DMS 273 treated with DMSO at 0.1 percent for 48 hours (cell line): ENCODE measurements around the gene DNAJC27.

Source experiments
- DNase-seq: peaks from one replicate; lab custom pipeline; 2025; lab: John Stamatoyannopoulos, UW

Gene DNAJC27

DNA sequence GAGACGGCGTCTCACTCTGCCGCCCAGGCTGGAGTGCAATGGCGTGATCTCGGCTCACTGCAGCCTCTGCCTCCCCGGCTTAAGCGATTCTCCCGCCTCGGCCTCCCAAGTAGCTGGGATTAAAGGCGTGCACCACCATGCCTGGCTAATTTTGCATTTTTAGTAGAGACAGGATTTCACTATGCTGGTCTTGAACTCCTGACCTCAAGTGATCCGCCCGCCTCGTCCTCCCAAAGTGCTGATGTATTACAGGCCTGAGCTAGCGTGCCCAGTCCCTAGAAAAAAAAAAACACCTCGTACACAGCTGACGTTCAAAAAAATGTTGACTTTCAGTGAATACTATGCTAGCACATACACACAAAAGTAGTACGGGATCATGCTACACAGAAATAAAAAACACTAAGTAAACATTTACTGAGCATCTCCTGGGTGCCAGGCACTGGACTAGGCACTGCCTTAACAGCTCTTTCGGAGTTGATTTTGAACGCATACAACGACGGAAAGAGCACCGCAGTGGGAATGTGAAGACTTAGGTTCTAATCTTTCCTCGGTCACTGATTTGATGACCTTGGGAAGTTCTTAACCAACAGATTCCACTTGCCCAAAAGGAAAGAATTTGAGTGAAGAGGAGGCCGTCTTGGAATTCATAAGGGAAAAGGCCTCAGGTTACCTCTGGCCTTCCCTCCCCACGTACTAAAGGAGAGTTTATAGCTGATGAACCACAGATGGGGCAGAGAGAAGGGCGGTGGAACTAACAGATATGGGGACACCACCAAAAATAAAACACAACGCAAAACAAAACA is 1.1 kb downstream of the DNAJC27 start:
- no peak for DNase-seq

DNA sequence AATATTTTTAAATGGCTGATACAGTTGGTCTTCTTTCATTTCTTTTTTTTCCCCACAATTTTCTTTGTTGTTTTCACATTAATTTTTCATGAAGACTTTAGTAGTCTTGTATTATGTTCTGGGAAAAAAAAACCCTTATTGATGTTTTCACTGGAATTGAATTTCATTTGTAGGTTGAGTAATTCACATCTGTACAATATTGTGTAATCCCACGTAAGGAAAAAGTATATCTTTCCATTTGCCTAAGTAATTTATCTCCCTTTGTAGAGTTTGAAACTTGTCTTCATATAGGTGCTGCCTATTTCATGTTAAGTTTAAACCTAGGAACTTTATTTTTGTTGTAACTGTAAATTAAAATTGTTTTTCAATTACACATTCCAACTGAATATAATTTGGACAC is 2.0 kb downstream of the DNAJC27 start:
- no peak for DNase-seq

DNA sequence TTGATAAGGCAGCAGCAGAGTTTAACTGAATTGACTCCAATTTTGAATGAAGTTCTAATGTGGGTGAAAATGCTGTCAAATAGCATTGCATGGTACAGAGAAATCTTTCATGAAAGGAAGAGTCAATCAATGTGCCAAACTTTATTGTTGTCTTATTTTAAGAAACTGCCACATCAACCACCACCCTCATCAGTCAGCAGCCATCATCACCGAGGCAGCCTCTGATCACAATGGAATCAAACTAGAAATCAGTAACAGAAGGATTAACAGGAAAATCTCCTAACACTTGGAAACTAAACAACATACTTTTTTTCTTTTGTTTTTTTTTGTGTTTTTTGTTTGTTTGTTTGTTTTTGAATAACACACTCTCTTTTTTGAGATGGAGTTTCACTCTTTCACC is 9.9 kb downstream of the DNAJC27 start:
- DNase-seq, result no peak

DNA sequence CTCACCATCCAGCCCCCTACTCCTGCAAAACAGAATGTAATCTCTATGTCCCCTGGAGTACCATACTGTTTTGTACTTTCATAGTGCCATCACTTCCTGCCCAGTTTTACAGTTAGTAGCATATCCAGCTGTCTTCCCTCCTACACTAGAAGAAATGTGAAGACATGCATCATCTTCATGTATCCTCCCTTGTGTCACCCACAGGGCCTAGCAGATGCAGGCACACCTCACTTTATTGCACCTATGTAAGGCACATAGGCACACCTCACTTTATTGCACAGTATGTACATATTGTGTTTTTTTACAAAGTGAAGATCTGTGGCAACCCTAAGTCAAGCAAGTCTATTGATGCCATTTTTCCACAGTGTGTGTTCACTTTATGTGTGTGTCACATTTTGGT is 12.0 kb downstream of the DNAJC27 start:
- DNase-seq, result no peak

DNA sequence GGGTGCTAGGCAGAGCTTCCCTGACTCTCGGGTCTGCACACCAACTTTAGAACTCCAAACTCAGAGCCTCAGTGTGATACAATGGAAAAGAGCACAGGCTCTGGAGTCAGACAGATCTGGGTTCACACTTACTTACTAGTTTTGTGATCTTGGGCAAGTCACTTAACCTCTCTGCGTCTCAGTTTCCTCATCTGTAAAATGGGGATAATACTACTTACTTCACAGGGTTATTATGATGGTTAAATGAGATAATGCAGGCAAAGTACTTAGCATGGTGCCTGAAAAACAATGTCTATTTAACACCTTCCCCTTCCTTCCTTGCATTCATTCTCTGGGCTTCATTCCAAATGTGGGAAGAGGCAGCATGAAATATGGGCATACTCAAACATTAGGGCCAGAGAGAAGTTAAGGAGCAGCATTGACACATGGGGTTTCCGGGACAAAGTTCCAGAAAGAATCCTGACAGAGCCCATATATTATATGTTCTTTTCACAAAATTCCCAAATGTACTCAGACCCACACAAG is 13.3 kb downstream of the DNAJC27 start:
- DNase-seq, result no peak

DNA sequence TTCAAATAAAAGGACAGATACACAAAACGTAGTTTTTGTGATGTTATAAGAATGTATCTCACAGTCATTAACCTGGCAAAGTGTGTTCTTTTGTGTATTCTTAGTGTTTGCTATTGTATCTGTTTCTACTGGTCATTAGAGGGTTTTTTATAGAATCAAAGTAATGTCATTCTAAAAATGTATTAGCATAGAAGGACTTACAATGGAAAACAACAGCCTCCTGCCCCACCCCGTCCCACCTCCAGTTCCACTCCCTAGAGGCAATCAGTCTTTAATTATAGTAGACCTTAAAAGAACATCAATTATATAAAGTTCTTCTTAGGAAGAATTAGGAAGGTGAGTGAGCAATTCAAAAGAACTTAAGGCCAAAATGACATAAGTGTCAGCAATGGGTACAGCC is 13.8 kb downstream of the DNAJC27 start:
- DNase-seq, result no peak

DNA sequence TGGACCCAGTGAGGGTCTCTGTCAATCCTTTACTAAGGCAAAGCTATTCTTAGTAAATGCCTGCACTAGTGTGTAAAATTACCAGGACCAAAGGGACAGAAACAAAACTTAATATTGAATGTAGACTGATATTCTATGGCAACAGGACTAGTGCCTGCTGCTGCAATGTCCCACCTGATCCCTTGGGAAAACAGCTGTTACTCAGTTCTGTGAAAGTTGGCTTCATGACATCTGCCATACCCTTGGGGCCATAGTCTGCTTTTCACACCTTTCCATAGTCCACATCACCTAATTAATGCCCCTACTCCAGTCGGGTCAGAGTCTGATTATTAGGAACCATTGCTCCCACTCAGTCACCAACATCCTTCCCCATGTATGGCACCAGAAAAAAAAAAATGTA is 14.5 kb downstream of the DNAJC27 start:
- DNase-seq, result no peak

DNA sequence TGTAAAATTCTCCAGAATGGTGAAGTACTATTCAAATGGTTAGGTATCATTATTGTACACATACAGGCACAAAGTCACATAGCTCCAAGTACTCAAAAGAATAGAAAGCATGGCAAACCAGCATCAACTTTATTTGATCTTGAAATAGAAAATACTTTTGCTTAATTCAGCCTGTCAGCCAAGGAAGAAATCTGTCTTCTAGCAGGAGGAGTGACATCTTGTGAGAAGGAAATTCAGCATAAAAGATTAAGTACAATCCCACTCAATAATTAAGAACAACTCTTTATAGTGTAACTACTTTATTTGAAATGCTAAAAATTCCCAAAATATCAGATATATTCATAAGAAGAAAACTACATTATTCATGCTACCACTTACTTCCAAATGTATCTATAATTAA is 15.8 kb downstream of the DNAJC27 start:
- DNase-seq, result no peak

DNA sequence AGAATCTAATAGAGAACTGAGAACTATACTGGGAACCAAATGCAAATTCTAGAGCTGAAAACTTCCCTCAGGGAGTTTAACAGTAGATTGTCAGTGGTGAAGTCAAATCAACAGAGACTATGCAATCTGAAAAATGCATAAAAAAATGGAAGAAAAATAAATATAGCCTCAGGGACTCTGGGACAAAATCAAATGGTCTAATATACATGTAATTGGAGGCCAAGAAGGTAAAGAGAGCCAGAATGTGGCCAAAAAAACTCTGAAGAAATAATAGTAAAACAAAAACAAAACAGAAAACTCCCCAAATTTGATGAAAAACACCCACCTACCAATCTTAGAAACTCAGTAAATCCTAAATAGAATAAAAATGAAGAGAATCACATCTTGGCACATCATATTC is 16.5 kb downstream of the DNAJC27 start:
- no peak for DNase-seq

DNA sequence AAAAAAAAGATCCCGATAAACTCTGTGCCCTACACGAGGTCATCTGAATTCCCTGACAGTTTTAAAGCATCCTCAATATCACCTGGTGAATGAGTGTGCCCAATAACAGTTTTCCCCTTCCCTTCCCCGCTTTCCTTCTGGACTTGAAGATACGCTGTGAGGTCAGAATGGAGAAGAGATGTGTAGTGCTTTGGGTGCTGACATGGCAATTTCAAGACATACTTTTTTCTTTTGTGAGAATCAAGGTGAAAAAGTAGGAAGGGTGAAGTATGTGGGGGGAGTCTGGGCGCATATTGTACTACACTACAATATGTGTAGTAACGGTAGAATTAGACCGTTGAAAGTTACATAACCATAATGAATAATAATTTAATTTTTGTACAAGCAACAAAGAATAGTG is 21.7 kb downstream of the DNAJC27 start:
- no peak for DNase-seq

DNA sequence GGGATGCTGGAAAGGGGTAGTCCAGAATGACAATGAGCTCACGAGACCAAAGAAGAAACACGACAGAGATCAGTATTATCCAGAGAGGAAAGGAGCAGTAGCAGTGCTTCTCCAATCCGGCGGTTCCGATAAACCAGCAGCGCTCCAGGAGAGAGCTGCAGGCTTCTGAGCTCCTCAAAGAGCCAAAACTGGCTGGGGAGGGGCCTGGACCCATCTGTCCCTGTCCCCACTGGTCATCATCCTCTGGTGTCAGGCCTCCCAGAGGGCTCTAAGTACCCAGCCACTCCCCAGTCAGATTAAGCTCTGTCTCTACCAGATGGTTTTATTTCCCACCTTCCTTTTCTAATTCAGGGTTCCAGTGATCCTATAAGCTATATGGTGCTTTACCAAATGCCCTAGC is 23.2 kb downstream of the DNAJC27 start:
- no peak for DNase-seq

DNA sequence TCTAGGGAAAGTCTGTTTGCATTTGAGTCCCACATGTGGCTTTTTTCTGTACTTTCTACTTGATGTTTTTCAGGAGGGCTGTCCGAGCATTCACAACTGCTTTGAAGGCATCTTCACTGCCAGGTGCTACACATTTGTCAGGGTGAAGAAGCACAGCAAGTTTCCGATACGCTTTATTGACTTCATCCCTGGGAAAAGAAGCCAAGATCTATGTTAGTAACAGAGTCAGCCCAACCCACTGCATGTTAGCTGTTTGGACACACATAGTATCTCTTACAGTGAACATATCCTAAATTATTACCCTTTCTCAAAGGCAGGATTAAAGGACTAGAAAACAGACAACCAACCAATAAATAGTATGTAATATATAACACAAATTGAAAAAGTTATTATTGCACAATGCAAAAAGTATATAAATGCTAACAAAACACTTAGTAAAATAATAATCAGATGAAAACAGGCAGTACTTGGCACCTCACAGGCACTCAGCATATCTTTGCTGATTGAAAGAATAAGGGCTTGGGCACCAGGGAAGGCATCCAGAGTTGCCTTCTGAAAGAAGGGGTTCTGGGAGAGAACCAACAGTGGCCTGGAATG is 24.1 kb downstream of the DNAJC27 start:
- DNase-seq, result no peak

DNA sequence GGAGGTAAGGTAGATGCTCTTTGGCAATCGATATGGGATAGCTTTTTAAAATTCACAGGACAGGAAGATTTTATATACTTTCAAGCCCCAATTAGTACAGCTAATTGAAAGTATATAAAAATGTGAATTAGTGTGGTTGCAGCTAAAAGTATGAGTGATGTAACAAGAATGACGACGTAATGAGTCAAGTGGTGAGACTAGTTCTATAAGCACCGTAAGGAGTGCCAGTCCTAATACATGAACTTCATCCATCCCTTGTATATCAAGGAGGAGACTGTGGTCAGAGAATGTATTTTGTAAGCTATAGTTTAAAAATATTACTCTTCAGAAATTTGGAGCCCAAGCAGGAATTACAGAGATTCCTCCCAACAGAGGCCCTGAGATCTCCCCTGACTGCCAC is 25.8 kb downstream of the DNAJC27 start:
- DNase-seq, result no peak

DNA sequence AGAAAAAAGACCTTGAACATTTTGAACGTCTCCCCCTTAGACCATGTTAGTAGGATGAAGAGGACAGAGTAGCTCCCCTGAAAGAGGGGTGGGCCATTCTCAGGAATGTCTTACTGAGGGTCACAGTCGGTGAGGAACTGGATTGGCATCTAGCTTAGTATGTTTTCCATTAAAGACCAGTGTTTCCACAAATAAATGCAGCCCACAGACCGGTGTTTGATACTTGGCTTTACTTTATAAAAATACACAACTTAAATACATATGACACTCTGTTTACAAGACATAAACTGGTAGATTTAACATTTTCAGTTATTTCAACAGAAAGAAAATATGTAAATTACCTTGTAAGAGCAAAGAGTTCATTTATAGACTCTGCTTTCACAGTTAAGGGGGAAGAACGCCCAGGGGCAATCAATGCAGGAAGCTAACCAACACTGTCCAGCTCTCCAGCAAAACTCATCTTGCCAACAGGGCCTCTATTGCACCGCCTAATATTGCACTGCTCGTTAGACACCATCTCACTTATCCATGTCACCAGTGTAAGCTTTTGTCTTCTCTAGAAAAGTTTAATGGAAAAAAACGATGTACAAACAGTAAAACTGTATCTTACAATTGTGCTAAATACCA is 28.2 kb downstream of the DNAJC27 start:
- DNase-seq, result no peak

DNA sequence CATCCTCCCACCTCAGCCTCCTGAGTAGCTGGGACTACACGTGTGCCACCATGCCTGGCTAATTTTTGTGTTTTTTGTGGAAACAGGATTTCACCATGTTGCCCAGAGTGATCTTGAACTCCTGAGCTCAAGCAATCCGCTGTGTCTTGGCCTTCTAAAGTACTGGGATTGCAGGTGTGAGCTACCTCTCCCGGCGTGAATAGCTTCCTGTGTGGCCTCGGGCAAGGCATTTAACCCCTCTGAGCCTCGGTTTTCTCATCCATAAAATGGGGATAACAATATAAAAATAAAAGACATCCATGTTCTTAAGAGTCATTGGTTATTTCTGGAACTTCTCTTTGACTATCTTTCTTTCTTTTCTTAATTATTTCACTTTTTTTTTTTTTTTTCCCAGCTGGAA is 32.4 kb downstream of the DNAJC27 start:
- DNase-seq, result no peak

DNA sequence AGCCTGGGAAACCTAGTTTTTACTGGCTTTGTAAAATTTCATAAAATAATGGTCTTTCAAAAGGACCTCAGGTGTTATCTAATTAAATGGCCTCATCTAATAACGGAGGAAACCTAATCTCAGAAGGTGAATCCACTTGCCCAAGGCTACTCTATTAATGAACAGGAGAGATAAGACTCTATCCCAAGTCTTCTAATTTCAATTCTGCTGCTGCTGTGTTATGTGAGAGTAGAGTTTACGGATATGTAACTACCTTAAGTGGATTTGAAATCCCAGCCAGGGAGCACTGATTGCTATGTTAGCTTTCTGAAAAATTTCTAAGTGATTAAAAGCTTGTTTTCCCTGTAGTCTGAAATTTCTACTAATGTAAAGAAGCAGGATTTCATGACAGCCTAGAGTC is 34.5 kb downstream of the DNAJC27 start:
- DNase-seq, result no peak

DNA sequence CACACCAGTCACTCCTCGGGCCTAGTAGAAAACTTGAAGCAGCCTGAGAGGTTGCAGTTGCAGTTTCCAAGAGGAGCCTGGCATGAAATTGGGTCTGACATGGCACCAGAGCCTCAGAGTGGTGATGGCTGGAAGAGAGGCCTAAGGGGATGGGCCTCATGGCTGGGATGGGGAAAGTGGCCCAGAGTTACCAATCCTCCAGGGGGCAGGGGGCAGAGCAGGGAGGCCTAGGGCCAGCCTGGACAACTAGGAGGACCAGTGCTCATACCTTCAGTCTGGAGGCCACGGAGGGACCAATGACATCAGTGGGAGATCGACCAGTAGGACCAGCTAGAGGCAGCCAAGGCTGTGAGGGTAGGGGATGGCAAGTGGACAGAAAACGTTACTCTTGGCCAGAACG is 36.6 kb downstream of the DNAJC27 start:
- no peak for DNase-seq

DNA sequence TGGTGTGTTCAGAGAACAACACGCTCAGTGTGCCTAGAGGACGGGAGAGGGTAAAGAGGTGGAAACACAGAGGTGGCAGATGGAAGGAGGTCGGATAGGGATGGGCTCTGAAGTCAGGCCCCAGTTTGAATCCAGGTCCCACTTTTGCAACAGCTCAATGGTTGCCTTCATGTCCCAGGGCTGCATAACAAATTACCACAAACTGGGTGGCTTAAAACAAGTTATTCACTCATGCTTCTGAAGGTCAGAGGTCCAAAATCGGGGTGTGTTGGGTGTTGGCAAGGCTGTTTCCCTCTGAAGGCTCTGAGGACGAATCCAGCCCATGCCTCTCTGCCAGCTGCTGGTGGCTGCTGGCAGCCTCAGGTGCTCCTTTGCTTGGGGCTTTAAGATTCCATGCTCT is 39.0 kb downstream of the DNAJC27 start:
- DNase-seq, result no peak

DNA sequence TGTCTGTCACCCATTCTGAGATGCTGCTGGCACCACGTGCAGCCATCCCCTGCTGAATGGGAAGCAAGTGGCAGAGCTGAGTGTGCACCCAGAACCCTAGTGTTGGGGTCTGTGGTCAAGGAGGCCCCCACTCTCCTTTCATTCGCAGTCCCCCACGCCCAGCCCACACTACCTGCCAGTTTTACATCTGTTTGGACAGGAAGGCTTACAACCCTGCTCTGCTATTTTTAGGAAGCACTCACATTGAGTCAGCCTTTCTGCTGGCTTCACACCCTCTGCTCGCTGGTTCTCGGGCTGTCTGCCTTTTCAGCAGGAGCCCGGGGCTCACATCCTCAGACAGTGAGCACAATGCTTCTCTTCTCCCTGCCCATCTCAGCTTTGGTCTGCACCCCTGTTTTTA is 41.0 kb downstream of the DNAJC27 start:
- DNase-seq, result no peak

DNA sequence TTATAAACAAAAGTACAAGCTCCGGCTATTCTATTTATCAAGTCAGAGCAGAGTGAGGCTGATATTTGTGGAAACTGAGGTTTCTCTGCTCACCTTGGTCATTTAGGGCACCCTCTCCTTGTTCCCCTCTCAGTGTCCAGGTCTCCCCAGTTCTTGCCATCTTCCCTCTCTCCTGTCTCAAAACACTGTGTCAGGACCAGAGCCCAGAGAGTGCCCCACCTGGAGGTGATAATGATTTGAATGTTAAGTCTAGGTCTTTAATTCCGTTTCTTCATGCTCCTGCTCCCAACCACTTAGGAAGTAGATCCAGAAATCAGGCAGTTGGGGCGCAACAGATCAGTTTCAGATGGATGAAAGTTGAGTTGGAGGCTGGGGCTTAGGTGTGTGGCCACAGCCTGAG is 42.5 kb downstream of the DNAJC27 start:
- no peak for DNase-seq

DNA sequence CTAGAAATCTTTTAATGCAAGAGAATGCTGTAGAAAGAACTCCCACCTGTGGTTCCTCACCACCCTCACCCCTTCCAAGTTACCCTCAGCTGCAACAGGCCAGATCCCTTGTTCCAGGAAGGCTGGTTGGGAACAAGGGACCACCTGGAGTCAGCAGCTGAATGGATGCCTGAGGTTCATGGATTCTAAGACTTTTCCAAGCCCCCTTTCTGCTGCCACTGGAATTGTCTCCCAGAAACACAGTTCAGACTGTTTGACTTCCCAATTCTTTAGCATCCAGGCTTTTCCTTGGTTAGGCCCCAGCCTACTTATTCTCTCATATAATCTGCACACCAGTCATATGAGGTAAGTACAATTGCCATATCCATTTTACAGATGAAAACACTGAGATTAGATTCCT is 43.7 kb downstream of the DNAJC27 start:
- no peak for DNase-seq

DNA sequence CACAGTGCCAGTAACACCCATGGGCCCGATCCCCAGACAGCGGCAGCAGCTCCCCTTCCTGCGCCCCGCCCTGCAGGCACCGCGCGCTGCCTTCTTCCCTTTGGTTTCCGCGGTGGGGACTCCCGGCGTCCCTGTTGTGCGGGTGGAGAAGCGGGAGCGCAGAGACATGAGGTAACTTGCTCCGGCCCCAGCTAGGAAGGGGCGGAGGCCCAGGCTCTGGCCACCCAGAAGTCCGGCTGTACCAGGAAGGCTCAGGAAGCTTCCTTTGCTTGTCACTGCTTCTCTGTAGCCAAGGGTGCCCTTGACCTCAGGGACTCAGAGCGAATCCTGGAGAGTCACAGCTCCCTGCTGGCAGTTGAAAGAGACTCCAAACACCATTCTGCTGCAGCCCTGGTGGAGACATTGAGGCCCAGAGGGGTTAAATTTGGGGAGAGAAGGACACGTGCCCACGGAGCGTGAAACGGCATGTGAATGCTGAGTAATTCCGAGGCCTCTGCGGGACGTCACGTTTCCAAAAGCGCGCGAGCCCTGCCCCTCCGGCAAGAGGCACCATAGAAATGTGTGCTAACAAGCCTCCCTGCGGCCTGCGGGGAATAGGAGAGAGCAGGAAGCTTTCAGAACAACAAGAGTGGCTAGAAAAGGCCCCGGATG is 45.0 kb downstream of the DNAJC27 start:
- DNase-seq, result no peak

DNA sequence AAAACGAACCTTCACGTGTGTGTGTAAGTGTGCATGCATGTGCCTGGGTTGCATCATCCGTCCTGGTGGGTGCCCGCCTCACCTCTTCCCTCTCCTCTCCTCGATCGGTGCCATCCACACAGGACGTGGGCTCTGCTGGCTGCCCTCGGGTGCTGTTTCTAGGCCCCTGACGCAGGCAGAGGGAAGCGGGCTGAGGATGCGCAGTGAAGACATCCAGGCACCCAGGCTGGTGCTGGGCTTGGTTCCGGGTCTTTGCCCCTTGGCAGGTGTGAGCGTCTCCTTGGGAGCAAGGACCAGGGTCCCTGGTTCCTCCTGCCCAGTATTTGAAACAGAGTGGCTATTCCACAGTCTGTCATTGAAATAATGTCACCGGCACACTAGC is 45.5 kb downstream of the DNAJC27 start:
- DNase-seq, result no peak
